ENCODE results near the gene FLOT1.
"Not testable (repeated sequence)": the region's sequence is repeated elsewhere in the genome, so short reads cannot be mapped to it uniquely, and the experiment has no call there.

Gene FLOT1

DNA sequence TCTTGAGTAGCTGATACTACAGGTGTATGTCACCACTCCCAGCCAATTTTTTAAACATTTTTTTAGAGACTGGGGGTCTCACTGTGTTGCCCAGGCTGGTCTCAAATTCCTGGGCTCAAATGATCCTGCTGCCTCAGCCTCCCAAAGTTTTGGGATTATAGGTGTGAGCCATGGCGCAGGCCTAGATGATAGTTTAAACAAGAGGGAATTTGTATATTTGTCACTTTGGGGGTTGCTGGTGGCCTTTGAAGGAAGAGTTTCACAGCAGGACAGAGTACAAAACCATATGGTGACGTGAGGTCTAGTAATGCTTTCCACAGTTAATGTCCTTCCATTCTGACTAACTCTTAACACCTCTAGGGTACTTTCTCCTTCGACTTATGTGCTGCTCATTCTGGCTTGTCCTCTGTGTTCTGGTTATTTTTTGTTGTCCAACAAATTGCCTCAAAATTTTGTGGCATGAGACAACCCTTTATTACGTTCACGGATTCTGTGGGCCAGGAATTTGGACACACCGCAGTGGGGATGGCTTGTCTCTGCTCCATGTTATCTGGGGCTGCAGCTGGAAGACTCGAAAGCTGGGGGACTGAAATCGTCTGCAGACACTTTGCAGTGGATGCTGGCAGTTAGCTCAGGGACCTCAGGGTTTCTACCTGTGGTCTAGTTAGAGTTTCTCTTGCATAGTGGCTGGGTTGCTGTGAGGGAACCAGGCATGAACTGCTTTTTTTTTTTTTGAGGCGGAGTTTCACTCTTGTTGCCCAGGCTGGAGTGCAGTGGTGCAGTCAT lies 24.9 kb upstream of the FLOT1 start:
- DNase-seq = no peak

DNA sequence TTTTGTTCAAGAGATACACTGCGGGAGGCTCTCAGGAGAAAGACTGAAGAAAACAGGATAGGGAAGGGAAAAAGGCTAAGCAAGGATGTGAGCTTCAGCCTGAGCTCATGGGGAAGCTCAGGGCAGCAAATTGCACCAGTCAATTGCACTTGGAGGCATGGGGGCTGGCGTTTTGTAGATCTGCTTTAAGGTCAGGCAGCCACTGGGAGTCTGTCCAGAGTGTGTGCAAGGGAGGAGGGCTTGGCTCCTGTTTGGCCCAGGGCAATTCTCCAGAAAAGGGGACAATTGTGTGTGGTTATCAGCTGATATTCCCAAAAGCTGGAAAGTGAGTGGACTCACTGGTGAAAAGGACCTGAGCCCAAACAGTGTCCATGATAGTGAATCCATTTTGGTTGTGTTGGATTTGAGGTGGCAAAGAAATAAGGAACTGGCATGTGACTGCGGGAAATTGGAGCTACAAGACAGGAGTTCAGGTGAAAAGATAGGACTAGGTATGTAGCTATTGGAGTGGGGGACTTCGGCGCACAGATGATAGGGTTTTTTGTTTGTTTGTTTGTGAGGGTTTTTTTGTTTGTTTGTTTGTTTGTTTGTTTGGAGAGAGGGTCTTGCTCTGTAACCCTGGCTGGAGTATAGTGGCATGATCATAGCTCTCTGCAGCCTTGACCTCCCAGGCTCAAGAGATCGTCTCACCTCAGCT lies 24.1 kb upstream of the FLOT1 start:
- no peak for DNase-seq

DNA sequence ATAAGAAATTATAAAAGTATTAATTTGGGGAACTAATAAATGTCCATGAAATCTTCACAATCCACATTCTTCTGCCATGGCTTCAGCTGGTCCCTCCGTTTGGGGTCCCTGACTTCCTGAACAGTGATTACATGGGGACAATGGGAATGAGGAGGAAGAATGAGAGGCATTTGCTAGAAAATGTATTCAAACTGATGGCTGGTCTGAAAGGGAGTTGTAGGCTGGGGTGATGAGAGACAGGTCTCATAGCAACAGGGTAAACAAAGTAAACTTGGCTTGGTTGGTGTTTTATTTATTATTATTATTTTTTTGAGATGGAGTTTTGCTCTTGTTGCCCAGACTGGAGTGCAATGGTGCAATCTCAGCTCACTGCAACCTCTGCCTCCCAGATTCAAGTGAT lies 23.0 kb upstream of the FLOT1 start:
- not testable (repeated sequence) for DNase-seq

DNA sequence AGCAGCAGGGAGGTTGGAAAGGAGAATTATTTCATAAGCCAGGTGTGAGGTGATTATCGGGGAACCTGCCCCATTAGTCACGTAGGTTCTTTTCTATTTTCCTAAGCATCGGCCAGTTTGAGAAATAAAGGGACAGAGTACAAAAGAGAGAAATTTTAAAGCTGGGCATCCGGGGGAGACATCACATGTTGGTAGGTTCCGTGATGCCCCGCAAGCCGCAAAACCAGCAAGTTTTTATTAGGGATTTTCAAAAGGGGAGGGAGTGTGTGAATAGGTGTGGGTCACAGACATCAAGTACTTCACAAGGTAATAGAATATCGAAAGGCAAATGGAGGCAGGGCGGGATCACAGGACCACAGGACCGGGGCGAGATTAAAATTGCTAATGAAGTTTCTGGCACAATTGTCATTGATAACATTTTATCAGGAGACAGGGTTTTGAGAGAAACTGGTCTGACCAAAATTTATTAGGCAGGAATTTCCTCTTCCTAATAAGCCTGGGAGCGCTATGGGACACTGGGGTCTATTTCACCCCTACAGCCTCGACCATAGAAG lies 22.1 kb upstream of the FLOT1 start:
- not testable (repeated sequence) for DNase-seq

DNA sequence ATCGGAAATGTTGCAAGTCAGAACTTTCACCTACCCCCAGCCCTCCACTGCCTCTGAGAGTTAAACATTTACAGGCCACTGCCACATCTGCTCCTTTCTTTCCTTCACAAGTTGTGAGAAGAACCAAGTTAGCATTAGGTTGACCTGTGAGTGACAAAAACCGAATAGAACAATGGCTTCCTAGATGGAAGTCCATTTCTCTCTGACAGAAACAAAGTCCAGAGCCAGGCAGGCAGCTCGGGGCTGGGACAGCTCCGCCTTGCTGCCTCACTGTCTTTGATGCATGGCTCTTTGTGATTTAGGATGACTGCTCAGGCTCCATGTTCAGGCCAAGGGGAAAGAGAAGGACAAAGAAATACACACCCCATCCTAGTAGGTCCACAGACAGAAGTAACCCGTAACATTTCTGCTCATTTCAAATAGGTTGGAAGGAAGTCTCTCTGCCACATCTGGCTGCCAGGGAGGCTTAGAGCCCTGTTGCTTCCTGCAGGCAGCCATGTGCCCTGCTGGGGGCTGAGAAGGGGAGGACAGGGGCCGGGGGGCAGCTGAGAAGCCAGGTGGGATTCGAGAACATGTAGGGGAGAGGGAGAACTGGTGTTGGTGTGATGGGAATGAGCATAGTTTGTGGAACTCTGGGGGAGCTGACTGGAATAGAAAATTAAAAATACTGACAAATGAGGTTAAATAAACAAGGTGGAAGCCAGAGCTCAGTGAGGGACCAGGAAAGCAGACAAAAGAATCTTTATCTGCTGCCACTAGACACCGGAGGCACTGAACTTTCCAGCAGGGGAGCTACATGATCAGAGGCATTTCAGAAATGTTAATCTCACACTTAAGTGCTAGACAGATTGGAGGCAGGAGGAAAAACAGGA lies 21.4 kb upstream of the FLOT1 start:
- DNase-seq = peak; percentile 67

DNA sequence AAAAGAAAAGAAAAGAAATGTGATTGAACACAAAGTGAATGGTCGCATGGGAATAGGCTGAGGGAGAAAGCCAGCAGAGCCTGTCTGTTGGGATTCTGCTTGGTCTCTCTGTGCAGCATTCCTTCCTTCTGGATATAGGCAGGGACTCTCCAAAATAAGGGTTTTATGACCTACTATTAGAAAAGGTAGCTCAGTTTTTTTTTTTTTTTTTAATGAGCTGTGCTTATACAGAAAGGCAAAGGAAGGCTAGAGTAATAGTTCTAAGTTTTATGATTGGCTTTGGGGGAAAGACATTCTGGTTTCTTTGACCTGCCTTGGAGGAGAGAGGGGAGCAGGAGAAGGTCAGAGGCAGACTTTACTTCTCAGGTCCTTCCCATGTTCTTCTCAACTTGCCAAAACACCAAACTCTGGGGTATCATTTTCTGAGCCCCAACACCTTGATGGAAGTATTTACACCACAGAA lies 20.7 kb upstream of the FLOT1 start:
- no peak for DNase-seq

DNA sequence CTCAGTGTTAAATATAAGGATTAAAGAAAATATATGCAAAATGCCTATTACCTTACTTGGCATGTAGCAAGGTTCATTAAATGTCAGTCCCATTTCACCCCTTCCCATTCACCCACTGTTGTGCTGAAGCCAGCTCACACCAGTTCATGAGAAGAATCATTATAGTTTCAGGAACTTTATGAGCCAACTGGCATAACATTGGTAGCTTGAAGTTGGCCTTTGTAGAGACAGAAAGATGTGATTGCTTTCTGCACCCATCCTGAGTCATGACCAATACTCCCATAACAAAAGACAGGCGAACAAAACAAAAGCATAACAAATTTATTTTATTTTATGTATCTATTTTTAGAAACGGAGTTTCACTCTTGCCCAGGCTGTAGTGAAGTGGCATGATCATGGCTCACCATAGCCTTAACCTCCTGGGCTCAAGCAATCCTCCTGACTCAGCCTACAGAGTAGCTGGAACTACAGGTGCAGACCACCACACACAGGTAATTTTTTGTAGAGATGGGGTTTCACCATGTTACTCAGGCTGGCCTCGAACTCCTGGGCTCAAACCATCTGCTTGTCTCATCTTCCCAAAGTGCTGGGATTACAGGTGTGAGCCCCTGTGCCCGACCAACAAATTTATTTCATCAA lies 19.4 kb upstream of the FLOT1 start:
- DNase-seq = no peak

DNA sequence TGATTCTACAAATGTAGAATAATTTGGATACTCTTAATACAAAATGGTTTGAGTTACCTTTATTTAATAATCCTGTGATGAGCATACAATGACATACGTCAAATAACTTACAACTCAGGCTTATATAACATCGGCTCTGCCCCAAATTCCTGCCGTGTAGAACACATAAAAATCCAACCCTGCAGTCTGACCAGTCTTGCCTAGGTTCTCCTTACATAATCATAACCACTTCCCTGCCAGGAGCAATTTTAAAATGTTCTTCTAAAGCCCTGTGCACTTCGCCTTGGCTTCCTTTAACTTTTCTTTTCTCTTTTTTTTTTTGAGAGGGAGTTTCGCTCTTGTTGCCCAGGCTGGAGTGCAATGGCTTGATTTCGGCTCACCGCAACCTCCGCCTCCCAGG lies 18.1 kb upstream of the FLOT1 start:
- DNase-seq = no peak

DNA sequence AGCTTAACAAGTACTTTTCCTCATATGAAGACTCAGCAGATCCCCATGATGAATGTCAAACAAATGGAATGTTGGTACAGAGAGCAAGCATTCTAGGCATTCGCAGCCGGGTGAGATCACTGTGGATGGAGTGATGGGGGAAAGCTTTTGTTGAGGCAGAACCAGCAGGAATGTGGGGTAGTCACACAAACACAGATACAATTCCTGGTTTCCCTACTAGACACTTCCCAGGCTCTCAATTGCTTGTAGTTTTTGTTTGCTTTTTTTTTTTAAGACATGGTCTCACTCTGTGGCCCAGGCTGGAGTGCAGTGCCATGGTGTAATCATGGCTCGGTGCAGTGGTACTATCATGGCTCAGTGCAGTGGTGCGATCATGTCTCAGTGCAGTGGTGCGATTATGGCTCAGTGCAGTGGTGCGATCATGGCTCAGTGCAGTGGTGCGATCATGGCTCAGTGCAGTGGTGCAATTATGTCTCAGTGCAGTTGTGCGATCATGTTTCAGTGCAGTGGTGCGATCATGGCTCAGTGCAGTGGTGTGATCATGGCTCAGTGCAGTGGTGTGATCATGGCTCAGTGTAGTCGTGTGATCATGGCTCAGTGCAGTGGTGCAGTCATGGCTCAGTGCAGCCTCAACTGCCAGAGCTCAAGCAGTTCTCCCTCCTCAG lies 17.2 kb upstream of the FLOT1 start:
- peak; percentile 44 for DNase-seq

DNA sequence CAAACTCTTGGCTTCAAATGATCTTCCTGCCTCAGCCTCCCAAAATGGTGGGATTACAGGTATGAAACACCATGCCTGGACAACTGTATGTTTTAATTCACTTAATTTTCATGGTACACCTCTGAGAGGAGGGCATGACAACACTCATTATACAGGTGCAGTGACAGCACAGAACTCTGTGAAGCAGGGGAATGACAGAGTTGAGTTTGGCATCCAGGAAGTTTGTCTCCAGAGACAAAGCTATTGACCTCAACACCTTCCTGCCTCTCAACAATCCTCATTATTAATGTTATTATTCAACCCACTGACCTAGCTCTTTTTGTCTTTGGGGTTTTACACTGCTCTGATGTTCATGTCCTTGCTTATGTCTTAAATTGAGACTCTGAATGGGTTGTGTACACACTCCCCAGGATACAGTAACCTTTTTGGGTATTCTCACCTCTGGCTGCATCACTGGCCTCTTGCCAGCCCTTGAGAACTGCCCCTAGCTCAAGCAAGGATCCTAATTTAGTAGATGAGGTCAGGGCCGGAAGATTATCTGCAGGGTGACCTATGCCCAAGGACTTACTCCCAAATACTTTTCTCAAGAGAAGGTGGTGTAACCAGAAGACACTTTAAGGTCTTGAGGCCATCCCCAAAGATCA lies 14.9 kb upstream of the FLOT1 start:
- no peak for DNase-seq

DNA sequence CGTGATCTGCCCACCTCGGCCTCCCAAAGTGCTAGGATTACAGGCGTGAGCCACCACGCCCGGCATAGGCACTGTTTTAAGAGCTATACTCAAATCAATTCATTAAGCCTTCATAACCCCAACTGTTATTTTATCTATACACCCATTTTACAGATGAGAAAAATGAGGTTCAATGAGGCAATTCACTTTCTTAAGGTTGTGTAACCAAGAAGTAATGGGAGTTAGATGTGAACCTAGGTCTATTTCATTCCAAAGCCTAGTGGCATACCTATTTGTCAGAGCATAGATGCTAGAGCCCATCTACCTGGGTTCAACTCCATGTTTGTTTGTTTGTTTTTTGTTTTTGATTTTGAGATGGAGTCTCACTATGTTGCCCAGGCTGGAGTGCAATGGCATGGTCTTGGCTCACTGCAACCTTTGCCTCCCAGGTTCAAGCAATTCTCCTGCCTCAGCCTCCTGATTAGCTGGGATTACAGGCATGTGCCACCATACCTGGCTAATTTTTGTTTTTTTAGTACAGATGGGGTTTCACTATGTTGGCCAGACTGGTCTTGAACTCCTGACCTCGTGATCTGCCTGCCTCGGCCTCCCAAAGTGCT lies 14.0 kb upstream of the FLOT1 start:
- DNase-seq = not testable (repeated sequence)

DNA sequence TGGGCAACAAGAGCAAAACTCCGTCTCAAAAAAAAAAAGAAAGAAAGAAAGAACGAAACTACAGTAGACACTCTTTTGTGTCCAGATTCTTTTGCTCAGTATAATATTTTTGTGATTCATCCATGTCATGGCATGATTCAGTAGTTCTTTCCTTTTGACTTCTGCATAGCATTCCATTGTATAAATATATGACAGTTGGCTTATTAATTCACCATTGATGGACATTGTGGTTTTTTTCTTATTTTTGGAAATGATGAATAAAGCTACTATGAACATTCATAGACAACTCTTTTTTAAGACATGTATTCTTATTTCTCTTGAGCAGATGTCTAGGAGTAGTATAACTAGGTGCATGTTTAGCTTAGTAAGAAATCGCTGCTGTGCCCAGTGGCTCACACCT lies 12.1 kb upstream of the FLOT1 start:
- no peak for DNase-seq

DNA sequence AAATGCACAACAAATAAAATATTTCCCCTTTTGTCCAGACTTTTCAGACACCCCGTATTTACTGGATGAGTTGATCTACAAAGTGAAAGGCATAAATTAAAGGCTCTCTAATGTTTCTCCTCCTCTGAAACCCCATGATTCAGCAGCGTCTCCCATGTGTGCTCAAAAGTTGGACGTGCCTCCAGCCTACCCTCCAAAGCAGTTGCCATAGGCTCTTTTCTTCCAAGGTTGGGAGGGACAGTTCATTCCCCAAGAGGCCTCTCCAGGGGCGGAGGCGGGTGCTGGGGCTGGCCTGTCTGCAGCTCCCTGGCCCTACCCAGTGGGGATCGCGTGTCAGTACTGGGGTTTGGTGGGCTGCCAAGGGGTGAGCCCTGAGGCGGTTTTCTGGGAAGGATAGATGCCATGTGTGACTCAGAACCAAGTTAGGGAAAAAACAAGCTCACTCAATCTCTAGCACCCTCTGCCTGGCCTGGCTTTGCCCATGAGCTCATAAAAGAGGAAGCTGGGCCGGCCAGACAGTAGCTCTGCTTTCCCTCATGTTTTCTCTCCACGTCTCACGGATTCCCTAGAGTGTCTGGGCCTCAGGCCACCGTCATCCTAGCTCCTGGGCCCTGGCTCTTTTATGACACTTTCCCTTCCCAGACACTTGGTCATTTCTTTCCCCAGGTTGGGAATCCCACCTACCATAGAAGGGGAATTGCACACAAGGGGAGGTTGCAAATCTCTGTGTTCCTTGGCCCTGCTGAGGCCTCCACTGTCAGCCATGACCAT lies 9.9 kb upstream of the FLOT1 start:
- DNase-seq = peak; percentile 74

DNA sequence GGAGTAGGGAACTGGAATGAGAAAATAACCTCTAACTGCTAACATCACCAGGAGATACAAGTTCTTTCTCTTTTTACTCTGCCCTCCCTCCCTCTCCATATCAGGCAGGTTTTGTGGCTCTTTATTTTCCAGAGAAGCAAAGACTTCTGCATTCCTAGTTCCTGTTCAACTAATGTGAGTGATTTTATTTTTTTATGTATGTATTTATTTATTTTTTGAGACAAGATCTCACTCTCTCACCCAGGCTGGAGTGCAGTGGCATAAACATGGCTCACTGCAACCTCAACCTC lies 7.8 kb upstream of the FLOT1 start:
- no peak for DNase-seq

DNA sequence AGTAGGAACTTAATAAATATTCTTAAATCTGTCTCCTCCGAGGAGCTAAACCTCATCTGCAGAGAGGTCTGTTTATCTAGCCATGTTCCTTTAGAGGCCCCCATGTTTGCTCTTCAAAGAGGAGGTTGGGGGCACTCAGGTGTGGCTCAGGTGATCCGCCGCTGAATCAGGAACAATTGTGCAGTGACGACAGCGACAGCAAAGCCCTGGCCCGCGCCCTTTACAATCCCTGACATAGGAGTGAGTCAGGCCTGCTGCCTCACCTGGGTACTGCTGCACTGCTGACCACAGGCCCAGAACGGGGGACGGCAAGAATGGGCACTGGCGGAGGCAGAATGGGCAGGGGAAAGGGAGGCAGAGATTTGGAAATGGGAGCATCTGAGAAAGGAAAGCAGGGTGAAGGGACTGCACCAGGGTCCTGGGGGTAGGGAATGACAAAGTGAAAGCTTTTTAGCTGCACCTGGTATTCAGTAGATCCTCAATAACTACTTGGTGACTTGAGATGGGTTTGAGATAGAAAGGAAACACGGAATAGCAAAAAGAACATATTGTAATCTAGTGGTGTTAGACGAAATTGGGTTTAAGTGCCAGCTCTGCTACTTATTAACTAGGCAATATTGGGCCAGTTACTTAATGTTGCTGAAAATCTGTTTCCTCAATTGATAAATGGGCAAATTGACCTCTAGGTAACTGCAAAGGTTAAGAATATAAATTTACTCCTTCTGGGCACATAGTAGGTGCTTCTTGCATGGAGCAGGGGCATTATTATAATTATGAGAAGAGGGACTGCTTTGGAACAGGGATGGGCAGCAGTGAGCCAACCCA lies 7.3 kb upstream of the FLOT1 start:
- DNase-seq = no peak

DNA sequence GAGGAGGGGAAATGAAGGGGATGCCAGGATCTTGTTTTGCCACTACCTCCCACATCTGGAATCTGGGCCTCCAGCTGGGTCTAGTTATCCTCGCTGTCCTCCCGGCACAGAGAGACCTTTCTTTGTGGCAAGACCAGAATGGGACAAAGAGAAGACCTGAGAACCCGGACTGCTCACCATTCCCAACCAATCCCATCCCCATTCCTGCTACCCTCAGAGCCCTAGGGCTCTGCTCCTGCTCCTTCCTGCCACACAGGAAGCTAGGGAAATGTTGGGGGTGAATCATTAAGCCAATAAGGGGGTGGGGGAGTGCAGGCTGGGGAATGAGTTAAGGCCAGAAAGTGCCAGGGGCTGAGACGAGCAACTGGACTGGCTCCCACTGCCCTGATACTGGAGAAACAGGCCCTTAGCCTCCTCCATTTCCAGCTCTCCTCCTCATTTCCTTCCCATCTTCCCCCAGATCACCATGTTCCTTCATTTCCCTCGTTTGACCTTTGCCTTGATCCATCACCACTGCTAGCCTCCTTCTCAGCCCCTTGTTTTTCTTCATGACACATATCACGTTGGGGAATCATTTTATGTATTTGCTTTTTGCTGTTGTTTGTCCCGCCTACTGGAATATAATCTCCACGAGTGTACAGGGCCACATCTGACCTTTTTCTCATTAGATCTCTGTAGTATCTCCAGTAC lies 6.5 kb upstream of the FLOT1 start:
- DNase-seq = no peak

DNA sequence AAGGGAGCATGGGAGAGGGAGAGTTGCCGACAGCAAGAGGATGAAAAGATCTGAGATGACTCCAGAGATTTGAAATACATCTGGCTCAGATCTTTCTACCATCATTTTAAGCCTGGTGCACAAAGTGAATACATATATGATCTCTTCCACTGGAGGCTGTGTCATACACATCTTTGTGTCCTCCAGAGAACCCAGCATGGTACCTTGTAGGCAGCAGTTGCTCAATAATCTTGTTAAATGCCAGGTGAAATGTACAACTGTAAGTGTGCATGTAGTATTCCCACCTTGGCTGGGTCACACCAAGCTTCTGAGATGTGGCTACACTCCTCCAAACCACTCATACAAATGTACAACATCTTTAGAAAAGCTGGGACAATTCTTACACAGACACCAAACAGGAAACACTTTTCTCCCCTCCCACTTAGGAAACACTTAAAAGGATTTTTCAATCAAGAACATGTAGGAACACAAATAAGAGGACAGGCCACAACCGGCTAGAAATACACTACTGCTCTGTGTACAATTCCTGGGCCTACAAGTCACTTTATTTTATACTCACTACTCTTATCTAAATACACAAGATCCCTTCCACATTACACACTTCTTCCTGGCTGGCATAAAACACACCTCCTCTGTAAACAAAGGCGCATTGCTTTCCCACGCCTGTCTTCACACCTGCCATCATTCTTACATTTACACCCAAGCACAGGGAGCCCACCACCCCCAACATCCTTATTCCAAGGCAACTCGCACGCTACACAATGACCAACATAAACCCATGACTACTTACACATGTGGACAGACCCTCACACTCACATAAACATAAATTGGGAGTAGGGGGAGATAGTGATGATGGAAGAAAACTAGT lies 5.6 kb upstream of the FLOT1 start:
- no peak for DNase-seq

DNA sequence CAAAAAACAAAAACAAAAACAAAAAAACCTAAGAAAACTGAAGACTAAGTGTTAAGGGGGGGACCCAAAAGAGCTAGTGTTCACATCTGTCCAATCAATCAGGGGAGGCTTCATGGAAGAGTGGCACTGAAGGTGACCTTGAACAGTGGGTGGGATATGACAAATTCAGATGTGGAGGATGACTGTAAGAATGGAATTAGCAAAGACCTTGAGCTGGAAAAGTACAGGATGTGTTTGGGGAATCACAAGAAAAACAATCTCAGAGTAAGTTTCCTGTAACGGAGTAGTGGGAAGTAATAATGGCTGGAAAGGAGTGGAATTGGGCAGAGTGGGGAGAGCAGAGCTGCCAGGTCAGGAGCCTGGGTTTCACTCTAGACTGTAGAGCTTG lies 4.8 kb upstream of the FLOT1 start:
- no peak for DNase-seq
